Adipocyte (in vitro differentiated cells): ENCODE data around the gene DNAJC7.

Experiments used
- DNase-seq: peaks from one replicate; pipeline ENCODE4 v3.0.0-alpha.2; 2015; ENCODE audit warnings: low read depth
- H3K27me3 ChIP-seq: replicated peaks from 2 replicates; pipeline ENCODE4 v1.7.0; 2013; ENCODE audit warnings: mild to moderate bottlenecking, low read length, moderate library complexity; ENCODE audit not compliant: control insufficient read depth, insufficient read depth
- H3K36me3 ChIP-seq: 2 replicates; pipeline ENCODE4 v1.7.0; 2013; ENCODE audit warnings: low read length, mild to moderate bottlenecking, moderate library complexity; ENCODE audit not compliant: control insufficient read depth, insufficient read depth, severe bottlenecking
- H3K4me1 ChIP-seq: 2 replicates; pipeline ENCODE4 v1.7.0; 2013; ENCODE audit warnings: mild to moderate bottlenecking, low read length, moderate library complexity; ENCODE audit not compliant: control insufficient read depth, insufficient read depth
- H3K4me3 ChIP-seq: 2 replicates; pipeline ENCODE4 v1.7.0; 2013; ENCODE audit warnings: mild to moderate bottlenecking, low read length, moderate library complexity
- H3K9ac ChIP-seq: 2 replicates; pipeline ENCODE4 v1.7.0; 2013; ENCODE audit warnings: mild to moderate bottlenecking, low read length, moderate library complexity
- H3K9me3 ChIP-seq: 2 replicates; pipeline ENCODE4 v1.7.0; 2013; ENCODE audit warnings: mild to moderate bottlenecking, low read length, moderate library complexity; ENCODE audit not compliant: control insufficient read depth

Gene DNAJC7

GRCh38 chr17:42016941-42017865 lies at the start of gene DNAJC7:
DNAJC7 (minus strand) TSS chr17:42017439; CDS start chr17:42017416, 23 bp downstream.
- peak; percentile 95 for DNase-seq
- Histone ChIP-seq H3K9me3 (no peaks in the 10 kb centered on the region), H3K36me3 (peaks cover 5% of the 10 kb centered on the region), H3K27me3 (no peaks in the 10 kb centered on the region), H3K4me3 (peak within 1 kb of the TSS; percentile 99), H3K4me1 (peaks cover 35% of the 10 kb centered on the region), H3K9ac (peak within 1 kb of the TSS; percentile 100)

GRCh38 chr17:42065201-42065600 lies 48.0 kb upstream of the DNAJC7 start:
- Histone ChIP-seq H3K4me1 (peaks cover 4% of the 10 kb centered on the region), H3K4me3 (no peak overlapping the region), H3K36me3 (no peaks in the 10 kb centered on the region), H3K9me3 (no peaks in the 10 kb centered on the region), H3K27me3 (peaks cover 36% of the 10 kb centered on the region), H3K9ac (no peak overlapping the region)
- no peak for DNase-seq

- Histone ChIP-seq H3K36me3 (no peaks in the 10 kb centered on the region), H3K9ac (no peak overlapping the region), H3K9me3 (no peaks in the 10 kb centered on the region), H3K4me1 (peaks cover 4% of the 10 kb centered on the region), H3K4me3 (no peak overlapping the region), H3K27me3 (peaks cover 41% of the 10 kb centered on the region)
- no peak for DNase-seq
Measured at GRCh38 chr17:42062681-42063080, 45.4 kb upstream of the DNAJC7 start.

- Histone ChIP-seq H3K27me3 (peaks cover 41% of the 10 kb centered on the region), H3K36me3 (no peaks in the 10 kb centered on the region), H3K4me3 (no peak overlapping the region), H3K4me1 (no peaks in the 10 kb centered on the region), H3K9me3 (no peaks in the 10 kb centered on the region), H3K9ac (no peak overlapping the region)
- no peak for DNase-seq
Measured at GRCh38 chr17:42061646-42062487, 44.6 kb upstream of the DNAJC7 start.

- peaks cover 44% of the 10 kb centered on the region for H3K27me3 ChIP-seq
- H3K9me3 ChIP-seq, result no peaks in the 10 kb centered on the region
- no peaks in the 10 kb centered on the region for H3K36me3 ChIP-seq
- DNase-seq, result no peak
- H3K4me3 ChIP-seq, result no peak overlapping the region
- no peaks in the 10 kb centered on the region for H3K4me1 ChIP-seq
- H3K9ac ChIP-seq, result no peak overlapping the region
Measured at GRCh38 chr17:42060231-42060630, 43.0 kb upstream of the DNAJC7 start.

- Histone ChIP-seq H3K36me3 (no peaks in the 10 kb centered on the region), H3K9me3 (no peaks in the 10 kb centered on the region), H3K27me3 (peaks cover 48% of the 10 kb centered on the region), H3K4me1 (no peaks in the 10 kb centered on the region), H3K9ac (no peak overlapping the region), H3K4me3 (no peak overlapping the region)
- DNase-seq, result no peak
Measured at GRCh38 chr17:42059815-42060214, 42.6 kb upstream of the DNAJC7 start.

GRCh38 chr17:42058063-42058462 lies 40.8 kb upstream of the DNAJC7 start:
- H3K4me3 ChIP-seq, result no peak overlapping the region
- no peaks in the 10 kb centered on the region for H3K9me3 ChIP-seq
- H3K36me3 ChIP-seq, result no peaks in the 10 kb centered on the region
- no peak for DNase-seq
- H3K27me3 ChIP-seq, result peaks cover 55% of the 10 kb centered on the region
- no peak overlapping the region for H3K9ac ChIP-seq
- H3K4me1 ChIP-seq, result no peaks in the 10 kb centered on the region

GRCh38 chr17:42056635-42057034 lies 39.4 kb upstream of the DNAJC7 start:
- H3K27me3 ChIP-seq, result peaks cover 58% of the 10 kb centered on the region
- no peak overlapping the region for H3K9ac ChIP-seq
- no peaks in the 10 kb centered on the region for H3K4me1 ChIP-seq
- H3K36me3 ChIP-seq, result no peaks in the 10 kb centered on the region
- no peaks in the 10 kb centered on the region for H3K9me3 ChIP-seq
- no peak overlapping the region for H3K4me3 ChIP-seq
- no peak for DNase-seq

- no peak overlapping the region for H3K4me3 ChIP-seq
- no peaks in the 10 kb centered on the region for H3K9me3 ChIP-seq
- no peaks in the 10 kb centered on the region for H3K4me1 ChIP-seq
- H3K9ac ChIP-seq, result no peak overlapping the region
- no peak for DNase-seq
- peaks cover 65% of the 10 kb centered on the region for H3K27me3 ChIP-seq
- H3K36me3 ChIP-seq, result no peaks in the 10 kb centered on the region
Measured at GRCh38 chr17:42055496-42055895, 38.3 kb upstream of the DNAJC7 start.

- Histone ChIP-seq H3K9me3 (no peaks in the 10 kb centered on the region), H3K27me3 (peaks cover 61% of the 10 kb centered on the region), H3K4me1 (no peaks in the 10 kb centered on the region), H3K36me3 (no peaks in the 10 kb centered on the region), H3K4me3 (no peak overlapping the region), H3K9ac (no peak overlapping the region)
- no peak for DNase-seq
Measured at GRCh38 chr17:42055027-42055426, 37.8 kb upstream of the DNAJC7 start.

GRCh38 chr17:42053731-42054500 lies 36.7 kb upstream of the DNAJC7 start:
- H3K36me3 ChIP-seq, result no peaks in the 10 kb centered on the region
- no peak overlapping the region for H3K9ac ChIP-seq
- no peaks in the 10 kb centered on the region for H3K9me3 ChIP-seq
- no peaks in the 10 kb centered on the region for H3K4me1 ChIP-seq
- H3K4me3 ChIP-seq, result no peak overlapping the region
- DNase-seq, result no peak
- peaks cover 60% of the 10 kb centered on the region for H3K27me3 ChIP-seq
